Mesodermal cell (in vitro differentiated cells): ENCODE measurements around the gene E2F3.

Experiments
- H3K27ac ChIP-seq: 2 replicates; pipeline ENCODE4 v1.7.0; 2013; ENCODE audit warnings: mild to moderate bottlenecking, low read depth, low read length, moderate library complexity; ENCODE audit not compliant: severe bottlenecking
- H3K36me3 ChIP-seq: 2 replicates; pipeline ENCODE4 v1.7.1; 2013; ENCODE audit warnings: mild to moderate bottlenecking, low read length, moderate library complexity; ENCODE audit not compliant: control insufficient read depth, insufficient read depth
- H3K4me1 ChIP-seq: one replicate; pipeline ENCODE4 v1.7.1; 2013; ENCODE audit warnings: mild to moderate bottlenecking, low read length; ENCODE audit not compliant: insufficient read depth, control insufficient read depth, poor library complexity, severe bottlenecking
- H3K4me3 ChIP-seq: 2 replicates; pipeline ENCODE4 v1.7.0; 2013; ENCODE audit warnings: low read length, control low read depth, mild to moderate bottlenecking; ENCODE audit not compliant: insufficient read depth, poor library complexity, severe bottlenecking; ENCODE audit errors: extremely low read depth
- H3K9me3 ChIP-seq: 2 replicates; pipeline ENCODE4 v1.7.1; 2013; ENCODE audit warnings: mild to moderate bottlenecking, low read length, moderate library complexity; ENCODE audit not compliant: control insufficient read depth
- WGBS, 2 experiments: methylation state at CpG; one replicate each; pipeline ENCODE4 v1.1.5; 2013; ENCODE audit warnings: missing lambda C conversion rate in 2 of 2; ENCODE audit not compliant: insufficient coverage in 2 of 2; 5-methylcytosine and 5-hydroxymethylcytosine counted together

E2F3 gene

GRCh38 chr6:20533746-20534294 is 132.1 kb downstream of the E2F3 start:
- Histone ChIP-seq H3K36me3 (no peaks in the 10 kb centered on the region), H3K4me3 (peak overlapping the region; percentile 74), H3K4me1 (no peaks in the 10 kb centered on the region), H3K9me3 (no peaks in the 10 kb centered on the region), H3K27ac (no peak overlapping the region)
- WGBS, 2 experiments, result no CpG with 5 or more reads among the region's 6 CpGs

GRCh38 chr6:20534295-20535262 is 132.9 kb downstream of the E2F3 start, which contains the start of gene CDKAL1:
Gene CDKAL1, plus strand, starts transcription at chr6:20534457. Its CDS starts 11,894 bp downstream, at chr6:20546351.
- Histone ChIP-seq H3K36me3 (no peaks in the 10 kb centered on the region), H3K4me1 (no peaks in the 10 kb centered on the region), H3K4me3 (peak within 1 kb of the TSS; percentile 74), H3K9me3 (no peaks in the 10 kb centered on the region), H3K27ac (peak within 1 kb of the TSS; percentile 86)
- 0 to 1% methylated on average over 19 to 20 of the region's 31 CpGs for WGBS, 2 experiments

GRCh38 chr6:20538131-20538662 is 136.5 kb downstream of the E2F3 start:
- peaks cover 12% of the 10 kb centered on the region for H3K36me3 ChIP-seq
- H3K27ac ChIP-seq, result no peak overlapping the region
- no peak overlapping the region for H3K4me3 ChIP-seq
- no peaks in the 10 kb centered on the region for H3K4me1 ChIP-seq
- no CpG with 5 or more reads among the region's 1 CpG for WGBS, 2 experiments
- H3K9me3 ChIP-seq, result no peaks in the 10 kb centered on the region

- Histone ChIP-seq H3K4me3 (no peak overlapping the region), H3K9me3 (no peaks in the 10 kb centered on the region), H3K4me1 (no peaks in the 10 kb centered on the region), H3K36me3 (peaks cover 12% of the 10 kb centered on the region), H3K27ac (no peak overlapping the region)
- whole genome bisulfite sequencing, 2 experiments, result 77 to 100% methylated on average over 1 to 2 of the region's 4 CpGs
Observed at GRCh38 chr6:20538907-20539306, 137.2 kb downstream of the E2F3 start.

- WGBS, 2 experiments, result 97% methylated on average over 2 of the region's 2 CpGs; no CpG with 5 or more reads in 1 of the 2 experiments
Observed at GRCh38 chr6:20539387-20539786, 137.7 kb downstream of the E2F3 start.

GRCh38 chr6:20540683-20541082 is 139.0 kb downstream of the E2F3 start:
- WGBS, 2 experiments, result 94 to 96% methylated on average over 4 to 5 of the region's 5 CpGs
- H3K4me1 ChIP-seq, result no peaks in the 10 kb centered on the region
- peaks cover 25% of the 10 kb centered on the region for H3K36me3 ChIP-seq
- H3K27ac ChIP-seq, result no peak overlapping the region
- no peak overlapping the region for H3K4me3 ChIP-seq
- H3K9me3 ChIP-seq, result peaks cover 3% of the 10 kb centered on the region

More at GRCh38 chr6:20539387-20539786, 137.7 kb downstream of the E2F3 start:
- Histone ChIP-seq H3K4me1 (no peaks in the 10 kb centered on the region), H3K36me3 (peaks cover 14% of the 10 kb centered on the region), H3K4me3 (no peak overlapping the region), H3K27ac (no peak overlapping the region), H3K9me3 (no peaks in the 10 kb centered on the region)

- Histone ChIP-seq H3K4me3 (no peak overlapping the region), H3K27ac (no peak overlapping the region), H3K9me3 (peaks cover 3% of the 10 kb centered on the region), H3K4me1 (no peaks in the 10 kb centered on the region), H3K36me3 (peaks cover 31% of the 10 kb centered on the region)
- WGBS, 2 experiments, result 86 to 100% methylated on average over 1 to 6 of the region's 6 CpGs
Observed at GRCh38 chr6:20541382-20541781, 139.7 kb downstream of the E2F3 start.

GRCh38 chr6:20542927-20543602 is 141.4 kb downstream of the E2F3 start:
- H3K9me3 ChIP-seq, result peaks cover 3% of the 10 kb centered on the region
- peaks cover 40% of the 10 kb centered on the region for H3K36me3 ChIP-seq
- no peak overlapping the region for H3K4me3 ChIP-seq
- WGBS, 2 experiments, result 83% methylated on average over 1 of the region's 2 CpGs; no CpG with 5 or more reads in 1 of the 2 experiments
- H3K4me1 ChIP-seq, result no peaks in the 10 kb centered on the region
- no peak overlapping the region for H3K27ac ChIP-seq
